ENCODE data around the gene SLC37A1. TPM values are rescaled to one million over a fixed set of nuclear protein-coding genes. Genes with fewer than 3 reads are reported as not detected.

The SLC37A1 gene
- total RNA-seq, 1 experiment from 2014 or later, result 37.7 TPM

GRCh38 chr21:42544544-42544943 lies 30.9 kb downstream of the SLC37A1 start:
- Histone ChIP-seq H3K4ac (ENCODE audit: low read depth, low read length) (no peak overlapping the region), H3K4me2 (ENCODE audit: insufficient read depth, insufficient read length, low read length) (no peak overlapping the region), H3T11ph (ENCODE audit: low read length) (no peak overlapping the region), H3K23ac (ENCODE audit: insufficient read length, low read depth, low read length) (no peak overlapping the region), H3K18ac (ENCODE audit: insufficient read length, low read depth, low read length) (no peak overlapping the region), H3K27me3 (ENCODE audit: insufficient read depth, low read length) (no peaks in the 10 kb centered on the region), H2BK15ac (ENCODE audit: low read depth, low read length) (no peak overlapping the region), H3K9ac (ENCODE audit: extremely low read depth, insufficient read length, low read length) (no peak overlapping the region), H3K27ac (ENCODE audit: insufficient read length, low read depth, low read length) (no peak overlapping the region), H2AK5ac (ENCODE audit: insufficient read length, low read length) (no peak overlapping the region), H2BK5ac (ENCODE audit: insufficient read length, low read length) (no peak overlapping the region), H3K9me3 (ENCODE audit: control insufficient read depth, low read depth, low read length) (no peaks in the 10 kb centered on the region), H4K91ac (ENCODE audit: insufficient read length, low read depth, low read length) (no peak overlapping the region), H2BK12ac (ENCODE audit: insufficient read length, low read depth, low read length) (no peak overlapping the region), H3K79me2 (ENCODE audit: insufficient read depth, low read length) (no peaks in the 10 kb centered on the region), H4K20me1 (ENCODE audit: control insufficient read depth, insufficient read depth, insufficient read length) (no peaks in the 10 kb centered on the region), H3K79me1 (ENCODE audit: insufficient read depth, low read depth, low read length, poor library complexity, severe bottlenecking) (no peaks in the 10 kb centered on the region), H4K8ac (replicated peaks; ENCODE audit: insufficient read length, low read depth, low read length) (no peak overlapping the region), H3K56ac (ENCODE audit: insufficient read length, low read depth, low read length) (no peak overlapping the region), H2BK120ac (ENCODE audit: low read depth, low read length, poor library complexity, severe bottlenecking) (no peak overlapping the region), H2AFZ (ENCODE audit: low read length) (no peak overlapping the region), H3K23me2 (ENCODE audit: insufficient read length, low read depth, low read length, poor library complexity, severe bottlenecking) (no peaks in the 10 kb centered on the region), H3K4me1 (ENCODE audit: insufficient read depth, low read length) (no peaks in the 10 kb centered on the region), H4K5ac (ENCODE audit: insufficient read length, low read depth, low read length) (no peak overlapping the region), H3K14ac (ENCODE audit: insufficient read depth, low read length) (no peak overlapping the region), H2BK20ac (ENCODE audit: low read depth, low read length, poor library complexity, severe bottlenecking) (no peak overlapping the region)
- WGBS (ENCODE audit: extremely low coverage, insufficient read length, low lambda C conversion rate), result no CpG with 5 or more reads among the region's 8 CpGs
- Mint-ChIP-seq H3K4me1 (peaks cover 22 to 23% of the 10 kb centered on the region in 2 experiments), H3K9me3 (no peaks in the 10 kb centered on the region), H3K27ac (peak overlapping the region in 1 of 3 experiments; percentile 18; a peak in 1 of 7 replicates), H3K27me3 (ENCODE audit: low read depth) (no peaks in the 10 kb centered on the region), H3K4me3 (no peak overlapping the region), H3K36me3 (ENCODE audit: insufficient read depth in 1 of 3, low read depth in 3 of 3) (peaks cover 15 to 78% (median 54%) of the 10 kb centered on the region in 3 experiments; a peak in 6 of 7 replicates)
- no peak for DNase-seq
- TF ChIP-seq, protein P1, sequence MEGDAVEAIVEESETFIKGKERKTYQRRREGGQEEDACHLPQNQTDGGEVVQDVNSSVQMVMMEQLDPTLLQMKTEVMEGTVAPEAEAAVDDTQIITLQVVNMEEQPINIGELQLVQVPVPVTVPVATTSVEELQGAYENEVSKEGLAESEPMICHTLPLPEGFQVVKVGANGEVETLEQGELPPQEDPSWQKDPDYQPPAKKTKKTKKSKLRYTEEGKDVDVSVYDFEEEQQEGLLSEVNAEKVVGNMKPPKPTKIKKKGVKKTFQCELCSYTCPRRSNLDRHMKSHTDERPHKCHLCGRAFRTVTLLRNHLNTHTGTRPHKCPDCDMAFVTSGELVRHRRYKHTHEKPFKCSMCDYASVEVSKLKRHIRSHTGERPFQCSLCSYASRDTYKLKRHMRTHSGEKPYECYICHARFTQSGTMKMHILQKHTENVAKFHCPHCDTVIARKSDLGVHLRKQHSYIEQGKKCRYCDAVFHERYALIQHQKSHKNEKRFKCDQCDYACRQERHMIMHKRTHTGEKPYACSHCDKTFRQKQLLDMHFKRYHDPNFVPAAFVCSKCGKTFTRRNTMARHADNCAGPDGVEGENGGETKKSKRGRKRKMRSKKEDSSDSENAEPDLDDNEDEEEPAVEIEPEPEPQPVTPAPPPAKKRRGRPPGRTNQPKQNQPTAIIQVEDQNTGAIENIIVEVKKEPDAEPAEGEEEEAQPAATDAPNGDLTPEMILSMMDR (conservative IDR thresholded peaks at IDR 0.05), result no peak
